HG03039 (cell line): ENCODE results near the gene SLC6A8.
"Not testable (repeated sequence)": the region's sequence is repeated elsewhere in the genome, so short reads cannot be mapped to it uniquely, and the experiment has no call there.

Experiments
- ATAC-seq: cut with Tn5 transposase; IDR thresholded peaks from one replicate; pipeline ENCODE4 v1.9.1; 2021; ENCODE audit warnings: mild to moderate bottlenecking, moderate library complexity; ENCODE audit not compliant: unreplicated experiment

Gene SLC6A8

DNA sequence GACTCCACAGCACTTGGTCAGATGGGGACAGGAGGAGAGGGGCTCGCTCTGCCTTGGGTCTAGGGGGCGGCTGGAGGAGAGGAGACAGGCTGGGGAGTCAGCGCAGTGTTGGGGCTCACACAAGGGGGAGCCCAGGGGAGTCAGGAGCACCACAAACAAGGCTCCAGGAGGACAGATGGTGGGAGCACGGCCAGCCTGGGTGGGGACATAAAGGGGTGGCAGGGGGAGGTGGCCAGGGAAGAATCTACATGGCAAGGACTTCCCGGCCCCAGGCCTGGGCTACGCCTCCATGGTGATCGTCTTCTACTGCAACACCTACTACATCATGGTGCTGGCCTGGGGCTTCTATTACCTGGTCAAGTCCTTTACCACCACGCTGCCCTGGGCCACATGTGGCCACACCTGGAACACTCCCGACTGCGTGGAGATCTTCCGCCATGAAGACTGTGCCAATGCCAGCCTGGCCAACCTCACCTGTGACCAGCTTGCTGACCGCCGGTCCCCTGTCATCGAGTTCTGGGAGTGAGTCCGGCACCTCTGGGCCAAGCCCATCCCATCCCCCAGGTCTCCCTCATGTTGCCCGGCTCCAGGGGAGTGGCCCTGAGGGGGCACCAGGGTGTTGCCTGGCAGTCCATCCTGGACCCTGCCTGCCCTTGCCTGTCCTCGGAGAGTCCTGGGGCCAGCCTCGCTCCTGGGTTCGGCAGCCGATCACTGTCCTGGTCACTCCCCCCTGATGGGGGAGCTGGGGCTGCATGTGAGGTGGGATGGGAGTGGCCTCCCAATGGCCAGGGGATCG is 3.5 kb downstream of the SLC6A8 start:
- not testable (repeated sequence) for ATAC-seq

GRCh38 chrX:153692003-153692402 is 4.3 kb downstream of the SLC6A8 start:
- ATAC-seq, result no peak

DNA sequence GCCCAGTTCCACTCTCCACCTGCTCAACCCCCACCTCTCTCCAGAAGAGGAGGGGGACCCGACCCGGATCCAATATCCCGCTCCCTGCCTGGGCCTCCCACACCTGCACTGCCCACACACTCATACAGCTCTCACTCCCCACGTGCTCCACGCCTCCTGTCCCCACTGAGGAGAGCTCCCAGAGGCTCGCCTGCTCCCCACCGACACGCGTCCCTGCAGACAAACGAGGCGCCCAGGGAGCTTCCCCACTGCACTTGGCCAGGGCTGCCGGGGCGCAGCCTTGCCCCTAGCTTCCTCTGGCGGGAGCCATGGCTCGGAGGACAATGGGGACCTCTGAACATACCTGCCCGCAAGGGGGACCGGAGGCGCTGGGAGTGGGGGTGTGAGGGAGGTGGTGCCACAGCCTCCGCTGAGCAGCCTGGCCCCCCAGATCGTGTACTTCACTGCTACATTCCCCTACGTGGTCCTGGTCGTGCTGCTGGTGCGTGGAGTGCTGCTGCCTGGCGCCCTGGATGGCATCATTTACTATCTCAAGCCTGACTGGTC is 5.0 kb downstream of the SLC6A8 start:
- ATAC-seq, result no peak

- ATAC-seq, result no peak
Observed at GRCh38 chrX:153693216-153694086, 5.7 kb downstream of the SLC6A8 start.

GRCh38 chrX:153694256-153694655 is 6.5 kb downstream of the SLC6A8 start:
- not testable (repeated sequence) for ATAC-seq

DNA sequence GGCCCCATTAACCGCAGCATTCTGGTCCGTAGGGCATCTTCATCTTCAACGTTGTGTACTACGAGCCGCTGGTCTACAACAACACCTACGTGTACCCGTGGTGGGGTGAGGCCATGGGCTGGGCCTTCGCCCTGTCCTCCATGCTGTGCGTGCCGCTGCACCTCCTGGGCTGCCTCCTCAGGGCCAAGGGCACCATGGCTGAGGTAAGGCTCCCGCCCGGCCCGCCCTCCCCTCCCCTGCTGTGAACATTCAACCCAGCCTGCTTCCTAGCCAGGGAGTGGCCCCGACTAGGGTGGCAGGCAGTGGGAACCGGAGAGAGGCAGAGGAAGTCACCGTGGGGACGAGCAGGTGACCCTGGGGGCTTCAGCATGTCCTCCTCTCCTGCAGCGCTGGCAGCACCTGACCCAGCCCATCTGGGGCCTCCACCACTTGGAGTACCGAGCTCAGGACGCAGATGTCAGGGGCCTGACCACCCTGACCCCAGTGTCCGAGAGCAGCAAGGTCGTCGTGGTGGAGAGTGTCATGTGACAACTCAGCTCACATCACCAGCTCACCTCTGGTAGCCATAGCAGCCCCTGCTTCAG is 7.1 kb downstream of the SLC6A8 start:
- no peak for ATAC-seq

- no peak for ATAC-seq
Observed at GRCh38 chrX:153696100-153696499, 8.4 kb downstream of the SLC6A8 start.

DNA sequence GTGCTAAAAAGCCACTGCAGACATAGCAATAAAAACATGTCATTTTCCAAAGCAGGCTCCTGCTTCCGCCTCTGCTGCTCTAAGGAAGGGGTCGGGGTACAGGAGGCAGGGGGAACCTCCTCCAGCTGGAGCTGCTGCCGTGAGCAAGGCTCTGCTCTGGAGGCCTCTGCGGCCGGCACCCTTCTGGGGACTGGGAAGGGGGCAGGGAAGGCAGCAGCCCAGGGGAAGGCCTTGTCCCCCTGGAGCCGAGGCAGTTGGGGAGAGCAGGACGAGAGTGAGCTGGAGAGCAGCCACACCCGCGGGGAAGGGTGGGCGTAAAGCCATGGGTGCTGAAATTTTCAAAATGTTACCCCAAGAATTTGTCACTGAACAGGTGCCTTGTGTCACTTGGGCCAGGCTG is 8.8 kb downstream of the SLC6A8 start:
- ATAC-seq, result not testable (repeated sequence)

- not testable (repeated sequence) for ATAC-seq
Observed at GRCh38 chrX:153696986-153697722, 9.4 kb downstream of the SLC6A8 start.

DNA sequence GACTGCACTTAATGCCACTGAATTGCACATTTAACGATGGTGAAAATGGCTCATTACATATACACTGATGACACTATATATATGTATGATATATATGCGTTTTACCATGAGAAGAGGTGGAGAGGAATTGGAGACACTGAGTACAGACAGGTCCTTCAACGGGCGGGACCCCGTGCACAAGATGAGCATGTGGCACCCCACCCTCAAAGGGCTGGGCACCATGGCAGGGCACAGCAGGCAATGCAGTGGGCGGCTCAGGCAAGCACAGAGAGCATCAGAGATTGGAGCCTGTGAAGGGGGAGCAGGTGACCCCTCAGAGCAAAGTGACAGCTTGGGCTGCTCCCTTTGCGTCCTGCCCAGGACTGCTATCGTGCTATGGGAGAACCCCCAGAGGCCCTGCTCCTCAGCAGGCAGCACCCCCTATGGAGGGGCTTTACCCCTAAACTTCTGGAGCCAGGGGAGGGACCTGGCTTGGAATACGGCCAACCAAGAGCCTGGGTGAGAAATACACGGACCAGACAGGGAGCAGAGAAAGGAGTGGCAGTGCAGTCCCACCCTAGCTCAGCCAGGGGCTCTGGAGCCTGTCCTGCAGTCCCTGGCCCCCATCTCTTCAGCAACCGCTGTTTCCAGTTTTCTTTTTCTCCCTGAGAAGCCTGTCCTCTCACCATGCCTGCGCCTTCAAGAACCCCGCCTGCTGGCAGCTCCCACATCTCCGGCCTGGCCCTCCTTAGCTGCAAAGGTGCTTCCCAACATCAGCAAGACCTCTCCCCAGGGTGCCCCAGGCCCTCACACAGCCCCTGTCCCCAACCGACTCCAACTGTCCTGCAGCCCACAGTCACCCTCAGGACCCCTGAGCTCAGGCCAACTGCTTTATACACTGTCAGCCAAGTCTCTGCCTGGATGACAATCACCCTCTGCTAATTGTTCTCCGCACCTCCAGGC is 10.5 kb downstream of the SLC6A8 start:
- no peak for ATAC-seq

GRCh38 chrX:153699210-153699783 is 11.6 kb downstream of the SLC6A8 start:
- ATAC-seq, result not testable (repeated sequence)

GRCh38 chrX:153699784-153700371 is 12.2 kb downstream of the SLC6A8 start:
- ATAC-seq, result not testable (repeated sequence)

- ATAC-seq, result no peak
Observed at GRCh38 chrX:153700376-153700945, 12.7 kb downstream of the SLC6A8 start.

DNA sequence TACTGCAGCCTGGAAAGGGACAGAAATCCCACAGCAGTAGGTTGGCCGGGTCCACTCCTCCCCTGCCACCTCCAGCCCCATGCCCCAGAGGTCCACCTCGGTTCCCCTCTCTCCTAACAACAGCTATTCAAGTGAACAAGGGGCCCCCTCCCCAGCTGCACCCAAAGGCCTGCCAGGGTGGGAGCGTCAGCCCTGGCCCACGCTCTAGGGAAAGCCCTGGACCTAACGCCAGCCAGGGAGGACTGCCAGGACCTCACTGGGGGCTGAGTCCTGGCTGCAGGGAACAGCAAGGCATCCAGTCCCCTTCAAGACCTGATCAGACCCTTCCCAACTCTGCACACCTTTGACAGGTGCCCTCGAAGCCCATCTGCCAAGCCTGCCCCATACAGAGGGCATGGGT is 13.2 kb downstream of the SLC6A8 start:
- no peak for ATAC-seq

DNA sequence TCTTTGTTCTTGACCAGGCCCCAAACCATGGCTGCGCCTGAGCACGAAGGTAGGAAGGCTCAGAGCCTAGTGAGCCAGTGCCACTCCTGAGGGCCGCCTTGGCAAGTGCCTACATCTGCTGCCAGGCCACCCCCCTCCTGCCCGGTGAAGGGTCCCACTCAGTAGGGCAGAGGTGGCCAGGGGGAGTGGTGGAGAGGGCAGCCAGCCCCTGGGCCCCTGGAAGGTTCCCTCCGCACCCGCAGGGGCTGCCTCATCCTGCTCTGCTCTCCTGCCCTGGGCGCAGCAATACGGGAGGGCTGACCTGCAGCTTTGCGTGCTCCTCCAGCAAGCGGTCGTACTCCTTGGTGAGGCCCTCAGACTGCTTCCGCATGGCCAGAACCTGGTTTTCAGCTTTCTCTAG is 14.0 kb downstream of the SLC6A8 start:
- ATAC-seq, result no peak

DNA sequence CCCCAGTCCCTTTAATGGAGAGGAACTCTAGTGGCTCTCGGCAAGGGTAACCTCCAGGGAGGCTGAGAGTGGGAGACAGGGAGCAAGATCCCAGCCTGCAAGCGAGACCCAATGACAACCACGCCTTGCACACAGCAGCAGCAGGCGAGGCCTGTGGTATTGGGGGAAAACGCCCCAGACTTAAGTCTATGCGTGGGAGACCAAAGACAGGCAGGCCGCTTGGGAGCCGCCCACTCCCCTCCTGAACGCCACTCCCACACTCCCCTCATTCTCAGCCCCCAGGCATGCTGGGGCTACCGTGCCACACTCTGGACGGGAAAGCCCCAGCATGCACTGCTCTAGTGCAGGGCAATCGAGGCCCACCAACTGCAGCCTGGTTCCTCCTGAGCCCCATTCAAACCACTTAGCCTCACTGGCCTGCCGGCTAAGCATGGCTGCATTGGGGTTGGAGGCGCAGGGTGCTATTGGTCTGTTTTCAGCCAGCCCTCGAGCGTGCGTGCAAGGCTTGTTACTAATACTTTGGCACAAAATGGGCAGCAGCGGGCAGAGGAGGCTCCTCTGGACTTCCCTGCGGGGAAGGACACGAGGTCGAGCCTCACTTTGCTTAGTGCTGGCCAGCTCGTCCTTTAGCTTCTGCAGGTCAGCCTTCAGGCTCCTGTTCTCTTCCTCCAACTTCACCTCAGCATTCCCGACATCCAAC is 14.8 kb downstream of the SLC6A8 start:
- no peak for ATAC-seq

- ATAC-seq, result no peak
Observed at GRCh38 chrX:153703036-153703370, 15.3 kb downstream of the SLC6A8 start.

DNA sequence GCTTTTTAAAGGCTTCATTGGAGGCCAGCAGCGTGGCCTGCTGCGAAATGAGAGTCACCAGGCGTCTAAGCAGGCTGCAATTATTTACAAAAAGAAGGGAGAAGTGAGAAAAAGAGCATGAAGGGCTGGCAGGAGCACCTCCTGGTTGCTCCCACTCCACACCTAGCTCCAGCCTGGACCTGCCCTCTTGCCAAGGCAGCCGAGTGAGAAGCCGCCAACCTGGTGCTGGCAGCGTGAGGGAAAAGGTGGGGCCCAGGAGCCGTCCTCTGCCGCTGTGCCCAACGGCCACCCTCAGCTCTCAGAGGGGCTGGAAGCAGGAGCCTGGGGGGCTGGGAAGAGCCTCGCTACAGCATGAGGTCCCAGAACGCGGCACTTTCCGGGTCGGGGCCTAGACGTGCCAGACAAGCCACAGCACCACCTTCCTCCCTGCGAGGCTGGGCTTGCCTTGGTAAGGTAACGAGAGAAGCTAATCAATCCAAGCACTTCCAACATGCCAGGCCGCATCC is 16.3 kb downstream of the SLC6A8 start:
- ATAC-seq, result no peak
